HEK293T (cell line): ENCODE data around the gene RNF103.

ENCODE experiments used
- BHLHE40 ChIP-seq: fragments of 450-650 bp; IDR thresholded peaks from 2 replicates; pipeline ENCODE4 v1.6.1; 2016; ENCODE audit warnings: mild to moderate bottlenecking, moderate library complexity, borderline replicate concordance
- ELF4 ChIP-seq: fragments of 450-650 bp; IDR thresholded peaks from 2 replicates; pipeline ENCODE4 v1.6.1; 2017; ENCODE audit warnings: antibody characterized with exemption
- FOXA1 ChIP-seq: fragments of 450-650 bp; IDR thresholded peaks from 2 replicates; pipeline ENCODE4 v1.6.1; 2016; ENCODE audit warnings: mild to moderate bottlenecking
- FOXM1 ChIP-seq: fragments of 450-650 bp; IDR thresholded peaks from 2 replicates; pipeline ENCODE4 v1.6.1; 2017; ENCODE audit warnings: mild to moderate bottlenecking, borderline replicate concordance
- HDGF ChIP-seq: fragments of 450-650 bp; IDR thresholded peaks from 2 replicates; pipeline ENCODE4 v1.6.1; 2017; ENCODE audit warnings: antibody characterized with exemption, borderline replicate concordance
- L3MBTL2 ChIP-seq: fragments of 450-650 bp; conservative IDR thresholded peaks from 2 replicates; pipeline ENCODE4 v1.6.1; 2016; ENCODE audit warnings: mild to moderate bottlenecking
- NFRKB ChIP-seq: fragments of 450-650 bp; IDR thresholded peaks from 2 replicates; pipeline ENCODE4 v1.6.1; 2016; ENCODE audit warnings: mild to moderate bottlenecking, moderate library complexity
- SP1 ChIP-seq: fragments of 450-650 bp; IDR thresholded peaks from 2 replicates; pipeline ENCODE4 v1.6.1; 2017
- ZNF384 ChIP-seq: fragments of 450-650 bp; IDR thresholded peaks from 2 replicates; pipeline ENCODE4 v1.6.1; 2016

GRCh38 chr2:86646329-86646728 is 22.7 kb upstream of the RNF103 start:
- TF ChIP-seq SP1 (no peak), HDGF (no peak), BHLHE40 (no peak), FOXA1 (no peak), ZNF384 (no peak), ELF4 (no peak), FOXM1 (no peak), L3MBTL2 (no peak), NFRKB (no peak)
